ENCODE results near the gene PKD2L2.
"Not testable (repeated sequence)": the region's sequence is repeated elsewhere in the genome, so short reads cannot be mapped to it uniquely, and the experiment has no call there.

The PKD2L2 gene

DNA sequence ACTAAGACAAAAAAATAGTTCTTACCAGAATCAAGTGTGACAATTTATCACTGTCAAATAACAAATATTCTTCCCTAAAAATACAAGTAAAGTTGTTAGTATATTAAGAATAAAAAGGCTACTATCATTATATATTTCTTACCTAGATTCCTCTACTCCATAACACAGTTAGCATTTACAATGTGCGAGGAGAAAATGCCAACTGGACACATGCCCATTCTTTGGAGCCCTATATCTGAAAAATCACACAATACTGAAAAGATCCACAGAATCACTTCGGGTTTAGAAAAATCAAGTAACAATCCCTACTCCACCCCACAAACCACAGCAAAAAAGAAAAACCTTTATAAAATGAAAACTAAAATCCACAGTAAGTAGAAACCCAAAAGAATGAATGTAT lies 70.9 kb downstream of the PKD2L2 start:
- FAIRE-seq = no peak

DNA sequence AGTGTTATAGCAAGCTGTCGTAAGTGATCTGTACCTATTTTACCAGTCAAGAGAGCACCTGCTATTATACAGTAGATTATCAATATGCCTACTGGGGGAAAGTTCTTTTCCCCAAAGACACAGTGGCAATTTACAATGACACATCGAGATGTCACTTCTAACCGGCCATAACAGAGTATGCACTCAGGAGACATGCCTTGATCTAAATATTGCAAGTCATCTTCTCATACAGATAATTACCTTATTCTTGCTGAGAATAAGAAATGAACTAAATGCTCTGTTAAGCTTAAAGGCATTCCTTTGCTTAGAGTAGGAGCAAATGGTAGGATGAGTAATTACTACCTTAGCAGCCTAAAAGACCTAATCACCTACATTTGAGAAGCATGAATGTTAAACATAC lies 71.6 kb downstream of the PKD2L2 start:
- FAIRE-seq = no peak

DNA sequence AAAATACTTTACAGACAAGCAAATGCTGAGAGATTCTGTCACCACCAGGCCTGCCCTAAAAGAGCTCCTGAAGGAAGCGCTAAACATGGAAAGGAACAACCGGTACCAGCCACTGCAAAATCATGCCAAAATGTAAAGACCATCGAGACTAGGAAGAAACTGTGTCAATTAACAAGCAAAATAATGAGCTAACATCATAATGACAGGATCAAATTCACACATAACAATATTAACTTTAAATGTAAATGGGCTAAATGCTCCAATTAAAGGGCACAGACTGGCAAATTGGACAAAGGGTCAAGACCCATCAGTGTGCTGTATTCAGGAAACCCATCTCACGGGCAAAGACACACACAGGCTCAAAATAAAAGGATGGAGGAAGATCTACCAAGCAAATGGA lies 81.1 kb downstream of the PKD2L2 start:
- not testable (repeated sequence) for FAIRE-seq

DNA sequence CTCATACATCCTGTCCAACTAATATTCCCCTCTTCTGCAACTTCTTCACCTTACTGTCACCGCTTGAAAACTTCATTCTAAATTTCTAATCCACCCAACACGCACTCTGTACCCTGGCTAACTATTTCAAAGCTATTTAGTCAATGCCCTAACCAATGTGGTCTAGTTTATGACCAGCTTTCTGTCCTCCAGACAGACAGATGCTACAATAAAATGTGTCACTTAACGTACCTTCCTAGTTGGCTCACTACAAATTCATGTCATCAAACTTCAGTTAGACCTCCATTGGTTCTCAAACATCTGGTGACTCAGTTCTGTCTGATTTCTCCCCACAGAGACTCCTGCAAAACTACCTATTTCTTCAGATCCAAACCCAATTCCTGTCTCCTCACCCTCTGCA lies 86.0 kb downstream of the PKD2L2 start:
- FAIRE-seq = no peak

DNA sequence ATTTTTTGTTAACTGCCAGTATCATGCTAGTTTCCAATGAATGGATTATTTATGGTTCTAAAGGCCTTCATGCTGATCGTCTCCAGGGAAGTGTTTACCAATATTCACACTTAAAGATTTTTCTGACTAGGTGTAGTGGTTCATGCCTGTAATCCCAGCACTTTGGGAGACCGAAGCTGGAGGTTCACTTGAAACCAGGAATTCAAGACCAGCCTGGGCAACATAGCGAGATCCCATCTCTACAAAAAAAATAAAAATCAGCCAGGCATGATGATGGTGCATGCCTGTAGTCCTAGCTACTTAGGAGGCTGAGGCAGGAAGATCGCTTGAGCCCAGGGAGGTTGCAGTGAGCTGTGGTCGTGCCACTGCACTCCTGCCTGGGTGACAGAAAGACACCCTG lies 100.2 kb downstream of the PKD2L2 start:
- no peak for FAIRE-seq

Measured in A204.1 (cell line).